Right atrium auricular region (tissue), 2 donors: ENCODE measurements around the gene PCBP3. TPM values are rescaled to one million over a fixed set of nuclear protein-coding genes. Genes with fewer than 3 reads are reported as not detected.
A peak's percentile ranks its signal among the peaks of the same experiment; 100 is the strongest.

ENCODE experiments used
- DNase-seq: peaks from one replicate; pipeline ENCODE4 v3.0.0-alpha.2; 2019; ENCODE audit warnings: low spot score
- H3K27ac ChIP-seq, 2 donors: fragments of 200-600 bp; sonication (generic); 1 replicate in 1 of 2; 2 replicates in 1 of 2; pipeline ENCODE4 v1.5.1; 2016 to 2019
- H3K27me3 ChIP-seq, 2 donors: fragments of 200-600 bp; sonication (generic); one replicate each; pipeline versions ENCODE4 v1.5.1 to v1.6.0; 2017 to 2019
- H3K36me3 ChIP-seq: fragments of 200-600 bp; sonication (generic); one replicate; pipeline ENCODE4 v1.5.1; 2016
- H3K4me1 ChIP-seq, 2 donors: fragments of 200-600 bp; sonication (generic); one replicate each; pipeline versions ENCODE4 v1.5.1 to v1.6.0; 2017 to 2019
- H3K4me3 ChIP-seq, 2 donors: fragments of 200-600 bp; sonication (generic); 1 replicate in 1 of 2; 2 replicates in 1 of 2; pipeline ENCODE4 v1.5.1; 2017 to 2019; ENCODE audit warnings: mild to moderate bottlenecking in 1 of 2, moderate library complexity in 1 of 2
- H3K9me3 ChIP-seq, 2 donors: fragments of 200-600 bp; sonication (generic); one replicate each; pipeline ENCODE4 v1.5.1; 2019
- CTCF ChIP-seq, 2 donors: fragments of 200-600 bp; sonication (generic); IDR thresholded peaks; one replicate each; pipeline ENCODE4 v1.5.1; 2019; ENCODE audit warnings: antibody characterized with exemption in 2 of 2
- total RNA-seq, 2 donors: library from RNA; depleted of rRNA; stranded (reverse); fragments of >200 nt; gene quantifications; one replicate each; pipeline ENCODE4 v1.1.0, GENCODE V29; 2016

Gene PCBP3
- total RNA-seq, 2 donors from 2014 or later: 2.3 to 5.2 TPM

- Histone ChIP-seq H3K4me3 (no peak overlapping the region), H3K27me3 (no peaks in the 10 kb centered on the region), H3K4me1 (peaks cover 0 to 21% of the 10 kb centered on the region in 2 donors), H3K36me3 (peaks cover 75% of the 10 kb centered on the region), H3K27ac (no peak overlapping the region), H3K9me3 (no peaks in the 10 kb centered on the region)
- no peak for DNase-seq
- TF ChIP-seq CTCF (IDR thresholded peaks at IDR 0.05): no peak
These were observed 343.7 kb downstream of the PCBP3 start for GRCh38 chr21:45987121-45987711.

- H3K36me3 ChIP-seq: peaks cover 84% of the 10 kb centered on the region
- H3K9me3 ChIP-seq: no peaks in the 10 kb centered on the region
- H3K27ac ChIP-seq: peak overlapping the region in 1 of 2 donors; percentile 26
- peaks cover 0 to 8% of the 10 kb centered on the region in 2 donors for H3K4me1 ChIP-seq
- no peak for TF ChIP-seq CTCF (IDR thresholded peaks at IDR 0.05)
- no peak overlapping the region for H3K4me3 ChIP-seq
- peak; percentile 53 for DNase-seq
- no peaks in the 10 kb centered on the region for H3K27me3 ChIP-seq
These were observed 345.1 kb downstream of the PCBP3 start for GRCh38 chr21:45988366-45989347.

GRCh38 chr21:45989355-45990048 is 346.0 kb downstream of the PCBP3 start:
- Histone ChIP-seq H3K27me3 (no peaks in the 10 kb centered on the region), H3K4me1 (no peaks in the 10 kb centered on the region), H3K4me3 (no peak overlapping the region), H3K27ac (peak overlapping the region in 1 of 2 donors; percentile 26), H3K36me3 (peaks cover 85% of the 10 kb centered on the region), H3K9me3 (no peaks in the 10 kb centered on the region)
- no peak for TF ChIP-seq CTCF (IDR thresholded peaks at IDR 0.05)
- peak; percentile 52 for DNase-seq

GRCh38 chr21:45990049-45990711 is 346.7 kb downstream of the PCBP3 start:
- H3K36me3 ChIP-seq: peaks cover 85% of the 10 kb centered on the region
- peak; percentile 52 for DNase-seq

More at GRCh38 chr21:45990049-45990711, 346.7 kb downstream of the PCBP3 start:
- no peak for TF ChIP-seq CTCF (IDR thresholded peaks at IDR 0.05)
- Histone ChIP-seq H3K4me3 (no peak overlapping the region), H3K27me3 (no peaks in the 10 kb centered on the region), H3K9me3 (no peaks in the 10 kb centered on the region), H3K4me1 (no peaks in the 10 kb centered on the region), H3K27ac (no peak overlapping the region)
